GM19193 (cell line): Measurements from ENCODE around the gene TRIM72.

ENCODE experiments used
- POLR2A ChIP-seq: IDR thresholded peaks from 4 replicates; pipeline ENCODE4 v1.6.1; 2011; ENCODE audit not compliant: insufficient read depth, insufficient read length; ENCODE audit errors: extremely low read depth

Gene TRIM72

DNA sequence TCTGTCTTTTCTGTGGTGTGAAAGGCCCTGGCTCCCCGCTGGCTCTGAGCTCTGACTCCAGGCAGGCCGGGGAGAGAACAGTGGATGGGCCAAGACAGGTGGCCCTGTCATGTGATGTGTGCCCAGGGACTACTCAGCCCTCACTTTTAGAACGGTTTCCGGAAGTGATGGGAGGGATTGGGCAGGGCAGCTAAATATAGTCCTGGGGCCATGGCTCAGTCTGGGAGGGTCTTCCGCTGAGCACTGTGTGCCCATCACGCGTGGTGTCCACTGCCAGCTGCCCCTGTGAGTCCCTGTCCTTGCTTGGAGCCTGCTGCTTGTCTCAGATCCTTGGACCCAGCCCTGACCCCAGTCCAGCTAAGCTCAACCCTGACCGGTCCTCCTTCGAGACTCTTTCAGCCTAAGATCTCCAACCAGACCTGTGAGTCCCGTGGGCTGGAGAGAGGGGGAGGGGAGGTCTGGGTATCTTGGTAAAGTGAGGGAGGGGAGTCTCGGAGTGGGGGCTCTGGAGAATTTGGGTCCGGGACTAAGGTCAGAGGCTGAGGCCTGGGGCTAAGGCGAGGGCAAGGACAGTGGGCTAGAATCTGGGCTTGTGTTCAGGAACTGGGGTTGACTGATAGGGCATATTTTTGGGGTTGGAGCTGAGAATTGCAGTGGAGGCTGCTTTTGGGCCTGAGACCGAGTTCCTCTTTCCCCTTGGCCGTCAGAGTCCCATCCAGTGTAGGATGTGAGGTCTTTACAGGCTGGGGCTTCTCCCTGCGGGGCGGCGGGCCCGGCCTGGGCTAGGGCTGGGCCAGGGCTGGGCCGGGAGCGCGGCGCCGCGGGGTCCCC lies at the start of gene TRIM72:
Gene TRIM72, plus strand, starts transcription at position 243 of the 831 bp plus-strand sequence. CDS start 620 bp downstream, outside the sequence.
- TF ChIP-seq POLR2A, result no peak

DNA sequence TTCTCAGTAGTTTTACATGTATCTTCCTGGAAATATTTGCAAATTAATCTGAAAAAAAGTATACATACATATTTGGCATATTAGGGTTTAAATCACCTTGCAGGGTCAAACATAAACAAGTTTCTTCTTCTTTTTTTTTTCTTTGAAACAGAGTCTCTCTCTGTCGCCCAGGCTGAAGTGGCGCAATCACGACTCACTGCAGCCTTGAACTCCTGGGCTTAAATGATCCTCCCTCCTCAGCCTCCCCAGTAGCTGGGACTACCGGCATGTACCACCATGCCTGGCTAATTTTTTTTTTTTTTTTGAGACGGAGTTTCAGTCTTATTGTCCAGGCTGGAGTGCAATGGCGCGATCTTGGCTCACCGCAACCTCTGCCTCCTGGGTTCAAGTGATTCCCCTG lies 46.6 kb upstream of the TRIM72 start:
- no peak for TF ChIP-seq POLR2A

DNA sequence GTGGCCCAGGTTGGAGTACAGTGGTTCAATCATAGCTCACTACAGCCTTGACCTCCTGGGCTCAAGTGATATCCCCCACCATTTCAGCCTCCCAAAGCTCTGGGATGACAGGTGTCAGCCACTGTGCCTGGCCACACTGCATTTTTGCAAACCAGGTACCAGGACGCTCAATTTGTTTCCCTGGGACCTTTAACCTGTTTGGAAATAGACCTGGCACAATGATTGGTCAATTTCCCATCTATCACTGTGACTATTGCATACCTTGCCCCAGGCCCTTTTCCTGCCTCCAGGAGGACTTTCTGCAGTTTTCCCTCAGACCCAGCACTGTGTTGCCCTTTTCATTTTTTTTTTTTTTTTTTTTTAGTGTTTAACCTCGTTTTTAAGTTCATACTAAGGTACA lies 45.1 kb upstream of the TRIM72 start:
- TF ChIP-seq POLR2A, result no peak

DNA sequence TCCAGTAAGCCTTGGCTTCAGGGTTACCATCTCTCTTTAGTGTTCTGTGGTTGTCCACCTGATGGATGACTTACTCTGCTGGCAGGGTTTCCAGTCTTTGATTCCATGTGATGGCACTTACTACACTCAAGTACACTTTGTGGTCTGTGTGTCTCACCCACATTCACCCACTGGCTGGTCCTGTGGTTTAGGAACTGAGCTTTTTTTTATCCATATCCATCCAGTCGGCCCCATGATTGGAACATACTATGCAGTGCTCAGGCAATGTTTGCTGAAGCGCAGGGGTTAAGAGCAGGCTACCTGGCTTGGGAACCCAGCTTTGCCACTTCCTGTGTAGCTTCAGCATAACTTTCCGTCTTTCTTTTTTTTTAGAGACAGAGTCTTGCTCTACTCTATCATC lies 36.8 kb upstream of the TRIM72 start:
- no peak for TF ChIP-seq POLR2A

GRCh38 chr16:31179219-31179746 lies 34.6 kb upstream of the TRIM72 start:
- TF ChIP-seq POLR2A, result no peak

DNA sequence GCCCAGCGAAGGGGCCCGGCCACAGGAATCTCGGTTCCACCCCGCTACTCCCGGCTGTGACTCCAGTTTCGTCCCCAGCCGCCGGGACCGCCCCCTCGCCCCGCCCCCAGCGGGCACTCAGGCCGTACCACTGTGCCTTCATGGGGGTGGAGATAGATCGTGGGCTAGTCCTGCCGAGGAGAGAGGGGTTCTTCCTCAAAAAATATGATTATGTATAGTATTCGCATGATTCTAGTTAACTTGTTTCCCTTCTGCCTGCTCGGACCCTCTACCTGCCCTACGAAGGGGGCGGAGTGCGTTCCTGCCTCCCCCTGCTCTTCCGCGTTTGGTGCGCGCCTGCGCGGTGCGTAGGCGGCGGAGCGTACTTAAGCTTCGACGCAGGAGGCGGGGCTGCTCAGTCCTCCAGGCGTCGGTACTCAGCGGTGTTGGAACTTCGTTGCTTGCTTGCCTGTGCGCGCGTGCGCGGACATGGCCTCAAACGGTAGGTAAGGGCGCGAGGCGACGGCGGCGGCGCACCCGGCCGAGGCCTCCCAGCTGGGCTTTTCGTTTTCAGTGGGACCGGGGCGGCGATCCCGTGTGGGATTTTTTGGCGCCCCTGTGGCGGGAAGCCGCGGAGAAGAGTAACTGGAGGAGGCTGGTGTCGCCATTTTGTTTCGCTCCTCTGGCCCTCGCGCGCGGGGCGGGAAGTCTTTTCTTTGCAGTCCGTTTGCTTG lies 34.0 kb upstream of the TRIM72 start, which contains the start of gene FUS:
Gene FUS, plus strand, starts transcription at position 393 of the 713 bp plus-strand sequence. Its CDS starts 76 bp downstream, at position 469.
- TF ChIP-seq POLR2A, result peak; percentile 100

GRCh38 chr16:31181102-31181830 lies 32.7 kb upstream of the TRIM72 start:
- TF ChIP-seq POLR2A, result no peak

GRCh38 chr16:31182391-31182790 lies 31.5 kb upstream of the TRIM72 start:
- no peak for TF ChIP-seq POLR2A

DNA sequence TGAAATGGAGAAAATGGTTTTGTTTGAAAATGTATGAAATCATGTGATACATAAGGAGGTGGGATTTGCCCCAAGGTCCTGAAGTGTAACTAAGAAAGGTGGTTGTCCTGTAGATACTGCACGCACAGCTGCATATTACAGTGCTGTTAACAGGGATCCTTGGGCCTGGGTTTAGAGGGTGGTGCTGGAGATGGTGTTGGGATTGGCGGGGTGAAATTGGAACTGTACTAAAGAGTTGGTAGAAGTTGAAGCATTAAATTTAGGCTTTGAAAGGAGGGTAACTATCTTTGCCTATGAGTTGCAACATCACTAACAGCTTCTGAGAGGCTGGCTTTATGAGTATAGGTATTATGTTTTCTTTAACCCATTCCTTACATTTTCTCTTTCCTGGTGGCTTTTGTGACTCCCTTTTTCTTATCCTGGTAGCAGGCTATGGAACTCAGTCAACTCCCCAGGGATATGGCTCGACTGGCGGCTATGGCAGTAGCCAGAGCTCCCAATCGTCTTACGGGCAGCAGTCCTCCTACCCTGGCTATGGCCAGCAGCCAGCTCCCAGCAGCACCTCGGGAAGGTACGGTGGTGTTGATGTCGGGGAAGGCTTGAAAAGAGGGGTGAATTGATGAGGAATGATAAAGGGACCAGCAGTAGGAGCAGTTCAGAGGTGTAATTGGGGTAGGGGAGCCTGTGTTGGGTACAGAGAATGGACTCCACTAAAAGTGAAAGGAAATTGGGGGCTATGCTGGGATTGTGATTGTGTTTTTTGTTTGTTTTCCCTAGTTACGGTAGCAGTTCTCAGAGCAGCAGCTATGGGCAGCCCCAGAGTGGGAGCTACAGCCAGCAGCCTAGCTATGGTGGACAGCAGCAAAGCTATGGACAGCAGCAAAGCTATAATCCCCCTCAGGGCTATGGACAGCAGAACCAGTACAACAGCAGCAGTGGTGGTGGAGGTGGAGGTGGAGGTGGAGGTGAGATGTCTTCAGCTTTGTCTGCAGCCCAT lies 30.2 kb upstream of the TRIM72 start:
- TF ChIP-seq POLR2A, result no peak

GRCh38 chr16:31184888-31185287 lies 29.0 kb upstream of the TRIM72 start:
- TF ChIP-seq POLR2A, result no peak

GRCh38 chr16:31185339-31185738 lies 28.6 kb upstream of the TRIM72 start:
- no peak for TF ChIP-seq POLR2A

DNA sequence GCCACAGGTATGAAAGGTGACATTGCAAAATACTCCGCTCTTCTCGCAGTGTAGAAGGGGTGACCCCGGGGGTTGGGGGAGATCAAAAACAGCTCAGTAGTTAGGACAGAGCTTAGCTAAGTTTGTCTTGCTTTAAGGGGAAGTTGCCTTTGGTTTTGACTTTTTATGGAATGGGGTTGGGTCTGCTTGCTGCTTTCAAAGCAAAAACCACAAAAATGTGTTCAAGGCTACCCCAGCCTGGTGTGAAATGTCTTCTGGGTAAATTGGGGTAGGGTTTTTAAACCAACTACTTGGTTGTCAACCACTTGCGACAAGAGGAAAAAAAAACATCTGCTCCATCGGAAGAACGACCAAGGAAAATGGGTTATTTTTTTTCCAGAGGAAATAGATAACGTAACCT lies 27.7 kb upstream of the TRIM72 start:
- TF ChIP-seq POLR2A, result no peak

GRCh38 chr16:31186930-31187807 lies 26.8 kb upstream of the TRIM72 start:
- TF ChIP-seq POLR2A, result peak; percentile 21

- peak; percentile 25 for TF ChIP-seq POLR2A
Observed at GRCh38 chr16:31187808-31188189, 26.1 kb upstream of the TRIM72 start.
